GM10266 (cell line): Measurements from ENCODE around the gene TMEM123.

Source experiments
- DNase-seq: peaks from one replicate; pipeline ENCODE4 v3.0.0; 2012; ENCODE audit errors: extremely low spot score
- CTCF ChIP-seq: IDR thresholded peaks from 2 replicates; pipeline ENCODE4 v1.5.1; 2012; ENCODE audit warnings: mild to moderate bottlenecking, low read depth; ENCODE audit not compliant: control insufficient read depth, insufficient read depth; ENCODE audit errors: missing control alignments

TMEM123 gene

GRCh38 chr11:102473543-102473942 lies 21.0 kb upstream of the TMEM123 start:
- DNase-seq, result no peak
- no peak for TF ChIP-seq CTCF

- no peak for TF ChIP-seq CTCF
- no peak for DNase-seq
Observed at GRCh38 chr11:102472127-102472526, 19.6 kb upstream of the TMEM123 start.

DNA sequence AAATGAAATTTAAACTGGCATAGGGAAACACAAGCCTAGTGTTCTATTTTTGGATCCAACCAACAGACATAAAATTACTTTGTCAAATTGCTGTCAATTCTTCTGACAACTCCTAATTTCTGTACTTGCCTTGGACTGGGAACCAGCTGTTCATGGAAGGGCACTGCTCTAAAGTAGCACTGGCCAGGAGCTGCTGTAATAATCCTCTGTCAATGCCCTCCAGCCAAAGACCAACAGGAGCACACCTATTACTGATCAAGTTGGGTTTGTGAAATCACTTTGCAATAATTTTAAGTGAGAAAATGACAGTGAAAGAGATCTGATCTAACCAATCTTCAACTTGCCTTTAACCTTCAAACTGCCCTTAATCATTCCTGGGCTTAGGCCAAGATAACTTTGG lies 18.9 kb upstream of the TMEM123 start:
- no peak for DNase-seq
- no peak for TF ChIP-seq CTCF

DNA sequence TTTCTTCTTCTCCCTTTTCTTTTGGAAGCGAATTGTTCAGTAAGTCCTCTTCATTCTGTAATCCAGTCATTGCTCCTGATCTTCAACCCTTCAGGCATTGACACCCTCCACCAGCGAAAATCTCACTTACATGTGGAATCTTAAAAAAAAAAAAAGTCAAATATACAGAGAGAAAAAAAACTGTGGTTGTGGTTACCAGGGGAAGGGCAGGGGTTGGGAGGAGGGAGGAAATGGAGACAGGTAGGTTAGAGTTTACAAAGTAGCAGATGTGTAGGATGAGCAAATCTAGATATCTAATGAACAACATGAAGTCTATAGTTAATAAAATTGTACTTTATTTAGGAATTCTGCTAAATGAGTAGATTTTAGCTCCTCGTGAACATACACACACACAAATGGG lies 17.7 kb upstream of the TMEM123 start:
- TF ChIP-seq CTCF, result no peak
- DNase-seq, result no peak

DNA sequence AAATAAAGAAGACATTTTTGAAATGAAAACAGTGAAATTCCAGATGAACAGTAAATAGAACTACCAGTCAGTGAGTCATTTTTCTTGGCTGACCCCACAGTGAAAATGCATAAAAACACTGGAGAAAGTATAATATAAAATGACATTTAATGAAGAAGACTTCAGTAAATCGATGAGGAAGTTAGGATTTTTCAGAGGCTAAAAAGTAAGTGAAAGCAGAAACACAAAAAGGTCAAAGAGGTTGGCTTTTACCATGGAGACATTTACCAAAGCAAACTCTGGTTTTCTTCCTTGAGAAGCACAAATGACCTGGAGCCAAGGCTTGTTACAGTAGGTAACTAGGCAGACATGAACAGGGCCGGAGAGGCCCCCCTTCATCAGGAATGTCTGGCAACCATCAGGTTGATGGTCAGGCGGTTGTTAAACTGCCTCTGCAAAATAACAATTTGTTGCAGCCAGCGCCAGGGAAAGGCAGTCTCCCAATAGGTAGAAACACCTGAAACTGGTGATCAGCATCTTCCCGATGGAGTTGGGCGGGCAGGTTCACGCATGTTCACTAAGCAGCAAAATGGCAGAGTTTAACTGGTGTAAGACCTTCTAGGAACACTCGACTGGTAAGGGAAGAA lies 16.7 kb upstream of the TMEM123 start:
- no peak for DNase-seq
- TF ChIP-seq CTCF, result no peak

GRCh38 chr11:102468616-102469195 lies 16.1 kb upstream of the TMEM123 start:
- TF ChIP-seq CTCF, result no peak
- DNase-seq, result no peak

DNA sequence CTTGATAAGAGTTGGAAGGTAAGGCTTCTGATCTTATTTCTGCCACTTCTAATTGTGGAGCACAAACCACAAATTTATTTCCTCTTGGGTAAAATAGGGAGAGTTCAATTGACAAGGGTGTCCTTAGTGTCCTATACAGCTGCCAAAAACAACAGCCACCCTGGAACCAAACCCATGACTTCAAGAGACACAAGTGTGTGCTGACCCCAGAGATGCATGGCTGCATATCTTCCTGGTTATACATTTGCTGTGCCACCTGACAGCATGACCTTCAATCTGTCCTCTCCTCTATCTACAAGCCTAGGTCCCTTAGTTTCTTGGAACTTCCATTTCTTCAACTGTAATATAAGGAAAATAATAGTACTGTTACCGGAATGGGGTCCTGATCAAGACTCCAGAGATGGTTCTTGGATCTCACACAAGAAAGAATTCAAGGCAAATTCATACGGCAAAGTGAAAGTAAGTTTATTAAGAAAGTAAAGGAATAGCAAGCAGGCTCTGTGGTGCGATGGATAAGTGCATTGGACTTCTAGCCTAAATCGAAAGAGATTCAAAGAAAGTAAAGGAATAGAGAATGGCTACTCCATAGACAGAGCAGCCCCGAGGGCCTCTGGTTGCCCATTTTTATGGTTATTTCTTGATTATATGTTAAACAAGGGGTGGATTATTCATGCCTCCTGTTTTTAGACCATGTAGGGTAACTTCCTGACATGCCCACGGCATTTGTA lies 15.5 kb upstream of the TMEM123 start:
- no peak for DNase-seq
- no peak for TF ChIP-seq CTCF
